Transverse colon (tissue), 1 donor: ENCODE measurements around the gene HS3ST4.

Source experiments
- EP300 ChIP-seq: sonication (generic); formaldehyde crosslinking; IDR thresholded peaks from one replicate; pipeline ENCODE4 v1.6.1; 2017; ENCODE audit warnings: antibody characterized with exemption, low read depth
- POLR2A ChIP-seq: fragments of 450-650 bp; IDR thresholded peaks from one replicate; pipeline ENCODE4 v1.6.1; 2016; ENCODE audit warnings: antibody characterized with exemption, mild to moderate bottlenecking, moderate library complexity

DNA sequence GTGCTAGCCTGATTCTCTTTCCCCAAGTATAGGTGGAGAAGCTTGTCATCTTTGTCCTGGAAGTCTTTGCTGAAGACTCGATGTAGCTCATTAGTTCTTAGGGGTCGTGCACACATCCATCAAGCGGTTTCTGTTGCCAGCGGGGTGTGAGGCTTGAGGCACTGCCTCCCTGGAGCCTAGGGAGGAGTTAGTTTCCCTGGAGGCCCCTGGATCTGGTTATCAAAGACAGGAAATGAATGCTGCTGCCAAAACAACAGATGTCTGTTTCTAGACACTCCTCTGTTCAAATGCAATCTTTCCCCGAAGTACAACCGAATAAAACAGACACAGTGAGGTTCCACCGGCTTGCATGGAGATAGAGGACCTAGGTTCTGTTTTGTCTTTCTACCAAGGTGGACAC lies 17.5 kb downstream of the HS3ST4 start:
- TF ChIP-seq POLR2A (no peak), EP300 (no peak)
